ENCODE results near the gene BFSP2.

Gene BFSP2

DNA sequence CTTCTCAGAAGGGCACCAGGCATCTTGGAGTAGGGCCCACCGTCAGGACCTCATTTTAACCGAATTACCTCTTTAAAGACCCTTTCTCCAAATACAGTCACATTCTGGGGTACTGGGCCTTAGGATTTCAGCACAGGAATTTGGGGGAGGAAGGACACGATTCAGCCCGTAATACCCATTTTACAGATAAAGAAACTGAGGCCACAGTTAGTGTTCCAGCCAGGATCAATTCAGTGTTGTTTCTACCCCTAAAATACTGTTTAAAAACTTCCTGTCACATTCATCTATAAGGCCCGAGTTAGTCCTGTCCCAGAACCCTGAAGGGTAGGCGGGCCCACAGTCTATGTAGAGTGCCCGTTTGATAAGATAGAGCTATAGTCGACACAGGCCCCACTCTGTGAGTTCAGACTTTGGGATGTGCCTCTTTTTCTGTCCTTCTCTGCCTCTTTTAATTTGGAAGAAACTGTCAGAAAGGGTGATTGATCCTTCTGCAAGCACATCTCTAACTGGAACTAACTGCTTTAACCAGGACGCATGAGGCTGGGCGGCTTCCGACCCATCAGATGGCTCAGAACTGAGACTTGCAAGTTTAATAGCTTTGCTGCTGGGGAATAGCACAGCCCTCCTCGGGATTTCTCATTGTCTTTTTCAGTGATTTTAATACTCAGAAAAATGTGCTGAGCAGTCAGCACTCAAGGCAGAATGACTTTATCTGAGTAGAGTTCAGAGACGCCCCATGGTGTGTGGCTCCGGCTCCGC is 19.5 kb downstream of the BFSP2 start:
- no peak for DNase-seq (ENCODE audit: low read depth in 2 of 2)

DNA sequence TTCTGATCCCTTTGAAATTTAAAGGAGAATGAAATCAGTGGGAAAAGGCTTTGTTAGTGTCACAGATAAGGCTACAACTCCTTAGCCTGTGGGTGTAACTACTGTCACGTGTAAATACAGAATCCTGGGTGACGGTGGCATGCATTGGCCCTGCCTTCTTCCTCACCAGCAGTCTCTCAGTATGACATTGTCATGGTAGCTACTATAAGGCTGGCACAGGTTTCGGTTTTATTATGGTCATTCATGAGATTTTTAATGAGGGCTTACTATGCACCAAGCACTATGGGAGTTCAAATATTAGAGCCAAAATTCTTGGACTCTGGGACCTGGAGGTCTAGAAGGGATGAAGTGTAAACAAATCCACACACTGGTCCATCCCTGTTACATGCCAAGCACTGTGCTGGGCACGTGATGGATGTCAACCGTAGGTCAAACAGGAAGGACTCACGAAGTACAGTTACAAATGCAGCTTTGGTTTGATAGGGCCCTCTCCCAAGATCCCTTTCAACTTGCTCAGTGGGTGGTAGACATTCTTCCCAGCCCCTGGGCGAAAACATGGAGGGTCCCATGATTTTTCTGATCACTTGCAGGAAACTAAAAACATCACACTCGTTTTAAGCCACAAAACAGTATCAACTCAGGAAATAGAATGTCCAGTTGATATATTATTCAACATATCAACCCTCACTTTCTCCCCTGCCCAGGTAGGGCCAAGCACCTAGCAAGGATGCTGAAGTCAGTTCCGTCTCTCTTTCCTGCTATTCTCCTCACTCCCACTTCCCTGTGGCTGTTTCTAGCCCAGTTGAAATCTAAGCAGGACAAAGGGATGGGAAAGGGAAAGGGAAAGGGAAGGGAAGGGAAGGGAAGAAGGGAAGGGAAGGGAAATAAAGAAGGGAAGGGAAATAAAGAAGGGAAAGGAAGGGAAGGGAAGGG is 25.3 kb downstream of the BFSP2 start:
- DNase-seq (ENCODE audit: low read depth in 2 of 2): no peak

- no peak for DNase-seq (ENCODE audit: low read depth in 2 of 2)
Observed at GRCh38 chr3:133425898-133426297, 26.0 kb downstream of the BFSP2 start.

- DNase-seq (ENCODE audit: low read depth in 2 of 2): no peak
Observed at GRCh38 chr3:133426721-133427120, 26.9 kb downstream of the BFSP2 start.

DNA sequence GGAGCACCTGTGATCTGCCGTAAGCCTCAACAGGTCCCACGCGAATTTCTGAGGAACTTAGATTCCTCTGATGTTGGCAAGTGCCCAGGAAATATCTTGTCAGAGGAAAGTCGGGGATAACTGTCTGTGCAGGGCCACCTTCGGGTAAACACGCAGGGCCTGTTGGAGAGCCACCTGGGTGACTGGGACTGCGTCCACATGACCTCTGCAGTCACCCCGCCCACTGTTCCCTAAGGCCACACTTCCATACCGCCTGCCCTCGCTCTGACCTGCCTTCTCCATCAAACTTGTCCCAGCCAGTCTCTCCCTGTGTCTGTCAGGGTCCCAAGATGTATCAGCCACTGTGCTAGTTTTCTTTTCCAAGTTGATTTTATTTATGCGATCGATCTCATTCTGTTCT is 28.7 kb downstream of the BFSP2 start:
- DNase-seq (ENCODE audit: low read depth in 2 of 2): no peak

DNA sequence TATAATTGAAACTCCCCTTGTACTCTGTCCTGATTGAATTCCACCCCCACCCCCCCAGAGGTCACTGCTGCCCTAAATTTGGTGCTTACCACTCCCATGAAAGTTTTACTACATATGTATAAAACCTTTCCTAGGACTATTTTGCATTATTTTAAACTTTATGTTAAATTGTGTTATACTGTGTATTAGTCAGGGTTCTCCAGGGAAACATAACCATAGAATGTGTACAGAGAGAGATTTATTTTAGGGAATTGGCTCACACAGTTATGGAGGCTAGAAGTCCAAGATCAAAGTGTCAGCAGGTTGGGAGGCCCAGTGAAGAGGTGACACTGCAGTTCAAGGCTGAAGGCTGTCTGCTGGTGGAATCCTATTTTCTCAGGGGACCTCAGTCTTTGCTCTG is 29.2 kb downstream of the BFSP2 start:
- no peak for DNase-seq (ENCODE audit: low read depth in 2 of 2)

DNA sequence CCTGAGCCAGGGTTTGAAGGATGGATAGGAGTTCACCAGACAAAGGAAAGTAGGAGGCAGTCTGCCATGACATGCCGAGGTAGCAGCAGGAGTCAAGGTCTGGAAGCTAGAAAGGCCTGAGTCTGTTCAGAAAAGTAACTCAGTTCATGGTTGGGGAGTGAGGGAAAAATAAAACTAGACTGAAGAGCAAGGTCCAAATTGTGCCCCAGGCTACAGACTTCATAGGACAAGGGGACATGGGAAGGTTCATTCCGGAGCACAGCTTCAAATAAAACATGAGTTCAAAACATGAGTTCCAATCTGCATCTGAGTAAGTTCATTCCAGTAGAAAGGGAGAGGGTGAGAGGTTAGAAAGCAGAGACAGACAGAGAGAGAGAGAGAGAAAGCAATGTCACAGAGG is 39.7 kb downstream of the BFSP2 start:
- no peak for DNase-seq (ENCODE audit: low read depth in 2 of 2)

DNA sequence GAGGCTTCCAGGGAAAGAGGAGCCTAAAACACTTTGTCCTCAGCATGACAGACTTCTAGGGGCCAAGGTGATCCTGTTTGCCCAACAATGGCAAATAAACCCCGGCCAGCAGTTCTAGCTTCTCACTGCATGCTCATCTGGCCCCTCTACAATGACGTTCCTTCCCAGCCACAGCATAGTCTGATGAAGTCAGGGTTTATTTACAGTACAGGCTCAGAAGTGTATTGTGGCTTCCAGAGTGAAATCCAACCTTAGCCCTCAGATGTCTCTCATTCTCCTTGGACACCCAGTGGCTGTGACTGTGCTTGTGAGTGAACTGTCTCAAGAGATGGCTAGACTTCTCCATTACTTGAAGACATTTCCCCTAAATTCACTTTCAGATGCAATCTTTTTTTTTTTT is 40.8 kb downstream of the BFSP2 start:
- no peak for DNase-seq (ENCODE audit: low read depth in 2 of 2)

DNA sequence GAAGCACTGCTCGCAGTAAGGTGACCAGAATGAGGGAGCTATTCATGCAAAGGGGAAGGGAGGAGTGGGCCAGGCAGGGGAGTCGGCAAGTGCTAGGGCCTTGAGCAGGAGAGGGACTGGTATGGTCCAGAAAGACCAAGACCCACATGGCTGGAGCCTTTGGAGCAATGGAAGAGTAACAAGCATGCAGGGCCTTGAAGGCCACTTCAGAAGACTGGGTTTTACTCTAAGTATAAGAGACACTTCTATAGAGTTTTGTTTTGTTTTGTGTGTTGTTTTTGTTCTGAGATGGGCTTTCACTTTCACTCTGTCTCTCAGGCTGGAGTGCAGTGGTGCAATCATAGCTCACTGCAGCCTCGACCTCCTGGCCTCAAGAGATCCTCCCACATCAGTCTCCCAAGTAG is 42.0 kb downstream of the BFSP2 start:
- DNase-seq (ENCODE audit: low read depth in 2 of 2): no peak

GRCh38 chr3:133442518-133442917 is 42.7 kb downstream of the BFSP2 start:
- no peak for DNase-seq (ENCODE audit: low read depth in 2 of 2)

DNA sequence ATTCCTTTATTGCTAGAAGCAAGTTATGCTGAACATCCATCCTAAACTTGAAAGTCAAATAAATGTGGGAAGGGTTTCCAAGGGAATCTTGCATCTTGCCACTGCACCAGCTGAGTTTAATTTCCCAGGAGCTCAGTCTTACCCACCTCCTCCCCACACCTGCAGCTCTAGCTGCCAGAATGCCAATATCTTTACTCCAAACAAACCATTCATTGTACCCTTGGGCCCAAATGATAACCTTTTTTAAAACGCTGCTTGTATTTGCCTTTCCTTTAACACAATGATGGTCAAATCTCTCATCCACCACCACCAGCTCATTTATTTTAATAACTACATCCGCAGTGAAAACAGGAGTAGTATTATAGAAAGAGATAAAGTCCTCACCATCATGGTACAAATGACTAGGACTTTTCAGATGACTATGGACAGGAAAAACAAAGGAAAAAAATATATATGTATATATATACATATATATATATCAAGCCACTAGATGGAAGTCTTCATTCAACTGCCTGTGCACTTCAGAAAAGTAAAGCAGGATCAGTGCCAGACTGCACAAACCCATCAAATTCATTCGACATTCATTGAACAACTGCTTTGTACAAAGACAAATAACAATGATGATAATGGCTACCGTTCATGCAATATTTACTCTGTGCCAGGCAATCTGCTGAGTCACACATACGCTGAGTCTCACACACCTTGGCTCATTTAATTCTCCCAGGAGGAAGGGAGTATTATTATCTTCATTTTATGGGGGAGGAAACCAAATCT is 44.0 kb downstream of the BFSP2 start:
- DNase-seq (ENCODE audit: low read depth in 2 of 2): no peak

DNA sequence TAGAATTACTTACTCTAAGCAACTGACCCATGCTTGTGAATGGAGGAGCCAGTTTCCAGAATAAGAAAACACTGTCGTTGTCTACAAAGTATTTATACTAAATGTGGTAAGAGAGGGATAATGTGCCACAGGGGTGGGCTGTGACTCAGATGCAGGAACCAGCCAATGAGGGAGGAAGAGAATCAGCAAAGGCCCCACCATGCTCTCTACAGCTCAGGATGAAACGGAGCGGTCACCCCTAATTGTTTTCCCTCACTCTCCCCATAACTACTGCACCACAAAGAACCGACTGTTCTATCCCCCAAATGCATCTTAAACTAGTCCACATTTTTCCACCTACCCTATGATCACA is 44.5 kb downstream of the BFSP2 start:
- DNase-seq (ENCODE audit: low read depth in 2 of 2): no peak

GRCh38 chr3:133445108-133445507 is 45.3 kb downstream of the BFSP2 start:
- no peak for DNase-seq (ENCODE audit: low read depth in 2 of 2)

DNA sequence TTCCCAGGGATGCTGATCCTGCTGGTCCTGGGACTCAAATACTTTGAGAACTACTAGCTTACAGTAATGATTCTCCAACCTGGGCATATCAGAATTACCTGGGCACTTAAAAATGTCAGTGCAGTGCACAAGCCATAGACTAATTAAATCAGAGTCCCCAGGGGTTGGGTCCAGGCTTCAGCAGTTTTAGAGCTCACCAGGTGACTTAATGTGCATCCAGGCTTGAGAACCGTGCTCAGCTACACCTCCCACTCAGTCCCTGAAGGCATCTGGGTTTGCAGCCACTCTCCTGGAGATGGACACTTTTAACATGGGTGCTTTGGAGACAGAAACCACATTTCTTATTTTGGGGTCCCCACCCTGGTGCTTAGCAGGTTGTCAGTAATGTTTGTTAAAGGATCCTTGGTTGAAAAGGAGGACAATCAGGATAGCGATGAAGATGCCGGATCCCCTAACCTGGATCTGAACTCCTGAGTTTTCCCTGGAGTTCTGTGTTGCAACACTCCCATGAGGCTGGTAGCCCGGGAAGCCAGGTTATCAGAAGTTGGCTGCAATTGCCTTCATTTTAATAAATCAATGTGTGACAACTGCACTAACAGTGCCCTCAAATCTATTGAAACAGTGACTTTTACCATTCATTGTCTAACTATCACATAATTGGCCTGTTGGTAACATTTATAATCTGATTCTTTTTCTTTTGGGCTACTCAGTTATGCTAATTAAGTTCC is 48.1 kb downstream of the BFSP2 start:
- no peak for DNase-seq (ENCODE audit: low read depth in 2 of 2)

- no peak for DNase-seq (ENCODE audit: low read depth in 2 of 2)
Observed at GRCh38 chr3:133448478-133449122, 48.7 kb downstream of the BFSP2 start.

DNA sequence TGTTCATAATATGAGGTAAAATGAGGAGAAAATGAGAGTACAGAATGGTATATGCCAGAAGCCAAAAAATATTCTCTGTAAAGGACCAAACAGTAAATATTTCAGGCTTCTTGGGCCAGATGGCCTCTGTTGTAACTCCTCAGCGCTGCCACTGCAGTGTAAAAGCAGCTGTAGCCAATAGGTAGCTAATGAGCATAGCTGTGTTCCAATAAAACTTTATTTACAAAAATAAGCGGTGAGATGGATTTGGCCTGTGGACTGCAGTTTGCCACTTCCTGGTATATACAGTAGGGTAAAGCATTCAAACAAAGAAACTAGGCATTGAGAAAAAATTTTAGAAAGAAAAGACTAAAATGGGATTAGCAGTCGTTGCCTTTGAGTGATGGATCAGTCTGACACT is 51.5 kb downstream of the BFSP2 start:
- DNase-seq (ENCODE audit: low read depth in 2 of 2): no peak

GRCh38 chr3:133452641-133453319 is 52.9 kb downstream of the BFSP2 start:
- no peak for DNase-seq (ENCODE audit: low read depth in 2 of 2)

DNA sequence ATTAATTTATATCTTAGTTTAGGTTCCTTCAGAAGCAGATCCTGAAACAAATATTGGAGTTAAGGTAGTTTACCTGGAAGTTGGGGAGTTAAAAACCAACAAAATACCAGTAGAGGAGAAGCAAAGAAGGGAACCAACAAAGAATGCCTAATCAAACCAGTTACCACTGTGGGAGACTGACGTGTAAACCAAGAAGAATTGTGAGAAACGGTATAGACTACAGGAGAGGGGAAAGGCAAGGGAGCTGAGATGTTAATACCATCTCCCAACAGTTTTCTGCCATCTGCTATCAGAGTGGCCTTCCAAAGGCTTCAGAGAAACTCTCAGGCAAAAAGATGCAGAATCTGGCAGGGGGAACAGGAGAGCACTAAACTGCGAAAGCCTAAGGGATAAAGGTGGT is 53.5 kb downstream of the BFSP2 start:
- no peak for DNase-seq (ENCODE audit: low read depth in 2 of 2)

- no peak for DNase-seq (ENCODE audit: low read depth in 2 of 2)
Observed at GRCh38 chr3:133455281-133455680, 55.4 kb downstream of the BFSP2 start.

DNA sequence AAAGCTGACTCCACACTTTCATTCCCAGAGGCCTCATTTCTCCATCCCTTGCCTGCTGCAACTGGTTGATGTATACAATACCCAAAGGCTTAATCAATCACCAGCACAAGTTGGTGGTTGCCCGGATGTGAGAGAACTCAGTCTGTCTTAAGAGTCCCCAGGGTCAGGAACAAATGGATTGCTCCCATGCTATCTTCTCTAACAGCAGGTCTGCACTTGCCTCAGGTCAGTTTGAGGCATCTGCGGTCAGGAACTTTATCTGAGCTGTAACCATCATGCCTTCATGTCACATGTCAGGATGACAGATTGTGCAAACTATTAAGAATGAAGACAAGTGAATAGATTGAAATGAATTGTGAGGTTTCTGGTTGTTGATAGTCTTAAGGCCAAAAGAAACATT is 56.1 kb downstream of the BFSP2 start:
- no peak for DNase-seq (ENCODE audit: low read depth in 2 of 2)

- DNase-seq (ENCODE audit: low read depth in 2 of 2): no peak
Observed at GRCh38 chr3:133457025-133457424, 57.2 kb downstream of the BFSP2 start.
